ENCODE results near the gene MROH7. TPM values are rescaled to one million over a fixed set of nuclear protein-coding genes. Genes with fewer than 3 reads are reported as not detected.
"Not testable (repeated sequence)": the region's sequence is repeated elsewhere in the genome, so short reads cannot be mapped to it uniquely, and the experiment has no call there.

The MROH7 gene
- total RNA-seq, 2 experiments from 2014 or later, result 0.14 to 0.19 TPM

- H3K4me1 ChIP-seq (ENCODE audit: insufficient read depth, low read length), result no peaks in the 10 kb centered on the region
- TF ChIP-seq CTCF (IDR thresholded peaks at IDR 0.05), result no peak
- H3K4me3 ChIP-seq (ENCODE audit: low read length), result no peak overlapping the region
- H3K27me3 ChIP-seq (ENCODE audit: control insufficient read depth in 1 of 2, insufficient read depth in 2 of 2, low read length in 2 of 2), result no peaks in the 10 kb centered on the region
- ATAC-seq (ENCODE audit: poor library complexity) (no peak), DNase-seq (no peak)
- ChIA-PET POLR2A (no interaction called here), CTCF (no interaction called here)
- no peak overlapping the region for H3K27ac ChIP-seq (ENCODE audit: low read depth in 1 of 2, low read length in 2 of 2)
- H3K4me1 Mint-ChIP-seq (ENCODE audit: low read depth), result no peaks in the 10 kb centered on the region
- H3K27ac Mint-ChIP-seq, result no peak overlapping the region
- intact Hi-C loops (cut with DNase I, micrococcal nuclease), result no loop called here
- H3K9me3 ChIP-seq (ENCODE audit: control insufficient read depth in 1 of 2, insufficient read depth in 1 of 2, low read length in 2 of 2), result no peaks in the 10 kb centered on the region
- H3K27me3 Mint-ChIP-seq, result no peaks in the 10 kb centered on the region
- no peaks in the 10 kb centered on the region for H3K9me3 Mint-ChIP-seq
- H3K36me3 ChIP-seq (ENCODE audit: insufficient read depth, low read length), result no peaks in the 10 kb centered on the region
- no peak overlapping the region for H3K4me3 Mint-ChIP-seq
- H3K36me3 Mint-ChIP-seq (ENCODE audit: low read depth), result no peaks in the 10 kb centered on the region
Observed at GRCh38 chr1:54627196-54627595, 14.4 kb upstream of the MROH7 start.

- H3K9me3 Mint-ChIP-seq; H3K36me3 Mint-ChIP-seq (ENCODE audit: low read depth); CTCF ChIA-PET; H3K27me3 ChIP-seq (ENCODE audit: control insufficient read depth in 1 of 2, insufficient read depth in 2 of 2, low read length in 2 of 2); DNase-seq; H3K27ac Mint-ChIP-seq; H3K4me1 ChIP-seq (ENCODE audit: insufficient read depth, low read length); H3K9me3 ChIP-seq (ENCODE audit: control insufficient read depth in 1 of 2, insufficient read depth in 1 of 2, low read length in 2 of 2); H3K4me3 Mint-ChIP-seq; H3K4me3 ChIP-seq (ENCODE audit: low read length); H3K27ac ChIP-seq (ENCODE audit: low read depth in 1 of 2, low read length in 2 of 2); intact Hi-C loops (cut with DNase I, micrococcal nuclease); POLR2A ChIA-PET; H3K4me1 Mint-ChIP-seq (ENCODE audit: low read depth); ATAC-seq (ENCODE audit: poor library complexity); H3K36me3 ChIP-seq (ENCODE audit: insufficient read depth, low read length): not testable (repeated sequence)
- peaks cover 12% of the 10 kb centered on the region for H3K27me3 Mint-ChIP-seq
Observed at GRCh38 chr1:54635804-54636203, 5.8 kb upstream of the MROH7 start.

- H3K27me3 Mint-ChIP-seq, result peaks cover 12% of the 10 kb centered on the region
- DNase-seq; H3K27me3 ChIP-seq (ENCODE audit: control insufficient read depth in 1 of 2, insufficient read depth in 2 of 2, low read length in 2 of 2); ATAC-seq (ENCODE audit: poor library complexity); H3K27ac Mint-ChIP-seq; H3K9me3 Mint-ChIP-seq; intact Hi-C loops (cut with DNase I, micrococcal nuclease); H3K4me3 ChIP-seq (ENCODE audit: low read length); H3K4me3 Mint-ChIP-seq; CTCF ChIA-PET; H3K27ac ChIP-seq (ENCODE audit: low read depth in 1 of 2, low read length in 2 of 2); H3K36me3 Mint-ChIP-seq (ENCODE audit: low read depth); POLR2A ChIA-PET; H3K9me3 ChIP-seq (ENCODE audit: control insufficient read depth in 1 of 2, insufficient read depth in 1 of 2, low read length in 2 of 2); H3K36me3 ChIP-seq (ENCODE audit: insufficient read depth, low read length); H3K4me1 ChIP-seq (ENCODE audit: insufficient read depth, low read length); H3K4me1 Mint-ChIP-seq (ENCODE audit: low read depth): not testable (repeated sequence)
Observed at GRCh38 chr1:54636461-54637446, 4.8 kb upstream of the MROH7 start.

GRCh38 chr1:54640361-54640760, 1.2 kb upstream of the MROH7 start:
- H3K4me1 ChIP-seq (ENCODE audit: insufficient read depth, low read length), result no peaks in the 10 kb centered on the region
- peaks cover 0 to 2% of the 10 kb centered on the region in 2 experiments for H3K27me3 ChIP-seq (ENCODE audit: control insufficient read depth in 1 of 2, insufficient read depth in 2 of 2, low read length in 2 of 2)
- Mint-ChIP-seq H3K27ac (no peak overlapping the region), H3K9me3 (peaks cover 4% of the 10 kb centered on the region), H3K4me1 (ENCODE audit: low read depth) (no peaks in the 10 kb centered on the region), H3K36me3 (ENCODE audit: low read depth) (no peaks in the 10 kb centered on the region), H3K4me3 (no peak overlapping the region), H3K27me3 (peaks cover 12% of the 10 kb centered on the region)
- ChIA-PET POLR2A (no interaction called here), CTCF (no interaction called here)
- H3K27ac ChIP-seq (ENCODE audit: low read depth in 1 of 2, low read length in 2 of 2), result no peak overlapping the region
- TF ChIP-seq CTCF (IDR thresholded peaks at IDR 0.05), result no peak
- intact Hi-C loops (cut with DNase I, micrococcal nuclease), result no loop called here
- no peak for DNase-seq
- no peaks in the 10 kb centered on the region for H3K36me3 ChIP-seq (ENCODE audit: insufficient read depth, low read length)
- peaks cover 10 to 19% of the 10 kb centered on the region in 2 experiments for H3K9me3 ChIP-seq (ENCODE audit: control insufficient read depth in 1 of 2, insufficient read depth in 1 of 2, low read length in 2 of 2)
- H3K4me3 ChIP-seq (ENCODE audit: low read length), result no peak overlapping the region
- ATAC-seq (ENCODE audit: poor library complexity), result no peak
